K562 (cell line): ENCODE results near the gene FASN. TPM values are rescaled to one million over a fixed set of nuclear protein-coding genes. Genes with fewer than 3 reads are reported as not detected.

Experiments
- ARHGAP35 ChIP-seq: fragments of 450-650 bp; IDR thresholded peaks from 2 replicates; pipeline ENCODE4 v1.6.1; 2018; ENCODE audit not compliant: partially characterized antibody
- CBFA2T2 ChIP-seq: fragments of 450-650 bp; conservative IDR thresholded peaks from 2 replicates; pipeline ENCODE4 v1.6.1; 2017; ENCODE audit warnings: mild to moderate bottlenecking
- DDX20 ChIP-seq: fragments of 450-650 bp; IDR thresholded peaks from 2 replicates; pipeline ENCODE4 v1.6.1; 2016; ENCODE audit warnings: missing genetic modification characterization, low read depth, mild to moderate bottlenecking, missing compliant biosample characterization, moderate library complexity
- MAFF ChIP-seq: IDR thresholded peaks from 2 replicates; pipeline ENCODE4 v1.6.1; 2012; ENCODE audit warnings: low read length, improper control_type of control experiment
- MCM2 ChIP-seq: fragments of 450-650 bp; IDR thresholded peaks from 2 replicates; pipeline ENCODE4 v1.6.1; 2017; ENCODE audit warnings: low read depth, mild to moderate bottlenecking
- PCBP1 ChIP-seq: fragments of 200-400 bp; formaldehyde crosslinking; IDR thresholded peaks from 2 replicates; pipeline ENCODE4 v1.6.1; 2018; ENCODE audit warnings: mild to moderate bottlenecking, low read depth, low read length; ENCODE audit not compliant: poor library complexity, severe bottlenecking
- PHF20 ChIP-seq: fragments of 450-650 bp; IDR thresholded peaks from 2 replicates; pipeline ENCODE4 v1.6.1; 2018; ENCODE audit not compliant: partially characterized antibody
- RB1 ChIP-seq: fragments of 450-650 bp; IDR thresholded peaks from 2 replicates; pipeline ENCODE4 v1.6.1; 2017; ENCODE audit warnings: low read depth, mild to moderate bottlenecking
- SOX6 ChIP-seq: fragments of 450-650 bp; IDR thresholded peaks from 2 replicates; pipeline ENCODE4 v1.6.1; 2014; ENCODE audit warnings: mild to moderate bottlenecking
- SREBF2 ChIP-seq: sonication (generic); formaldehyde crosslinking; IDR thresholded peaks from 2 replicates; pipeline ENCODE4 v1.4.0; 2020; ENCODE audit warnings: mild to moderate bottlenecking, missing genetic modification reagents
- ZBTB17 ChIP-seq: fragments of 450-650 bp; formaldehyde crosslinking; IDR thresholded peaks from 2 replicates; pipeline ENCODE4 v1.4.0; 2020; ENCODE audit warnings: mild to moderate bottlenecking
- ZFP30 ChIP-seq: fragments of 250-450 bp; sonication (Bioruptor Pico); IDR thresholded peaks from 2 replicates; pipeline ENCODE4 v1.8.0; 2022; ENCODE audit warnings: moderate library complexity, mild to moderate bottlenecking, inconsistent platforms, borderline replicate concordance
- ZNF316 ChIP-seq: fragments of 450-650 bp; IDR thresholded peaks from 2 replicates; pipeline ENCODE4 v1.6.1; 2016
- ZNF699 ChIP-seq: fragments of 250-450 bp; sonication (Bioruptor Pico); IDR thresholded peaks from 2 replicates; pipeline ENCODE4 v1.8.0; 2021; ENCODE audit warnings: mild to moderate bottlenecking, moderate library complexity; ENCODE audit not compliant: insufficient replicate concordance
- polyA plus RNA-seq, 8 experiments: library from polyadenylated mRNA; depleted of rRNA in 4 of 8; stranded (reverse) in 5 of 8; unstranded in 3 of 8; fragments of >200 nt; fragmentation: Nextera tagmentation in 2 of 8; fragmentation: Illumina TruSeq in 1 of 8; extraction: Ambion mirVana in 2 of 8; extraction: Trizol in 1 of 8; gene quantifications; 2 replicates each; pipeline versions ENCODE4 v1.2.1 to v1.2.3, GENCODE V29; 2011 to 2014; ENCODE audit warnings: inconsistent platforms in 1 of 8, missing spikeins in 1 of 8
- total RNA-seq, 7 experiments: library from RNA; depleted of rRNA in 6 of 7; stranded (reverse); fragments of >200 nt in 6 of 7; fragmentation: Illumina TruSeq in 2 of 7; extraction: Trizol in 2 of 7; gene quantifications; 2 replicates each; pipeline versions ENCODE4 v1.2.1 to v1.2.3, GENCODE V29; 2011 to 2021; ENCODE audit warnings: low replicate concordance in 1 of 7
- TF ChIP-seq, protein P1 (sequence below), 2 experiments: fragments of 450-650 bp; formaldehyde crosslinking in 1 of 2; IDR thresholded peaks; 2 replicates each; pipeline versions ENCODE4 v1.4.0 to v1.6.1; 2014 to 2020; ENCODE audit warnings: mild to moderate bottlenecking in 2 of 2, borderline replicate concordance in 1 of 2, low read depth in 1 of 2
- TF ChIP-seq, protein P2 (sequence below): fragments of 450-650 bp; formaldehyde crosslinking; IDR thresholded peaks from 2 replicates; pipeline ENCODE4 v1.4.0; 2022; ENCODE audit warnings: mild to moderate bottlenecking, moderate library complexity

The FASN gene
- total and polyA plus RNA-seq, 9 of the 15 experiments (the other 6 are each of a cell fraction or from before 2014, with no cell fraction given) = 0.15 to 663 (median 49.9) TPM

DNA sequence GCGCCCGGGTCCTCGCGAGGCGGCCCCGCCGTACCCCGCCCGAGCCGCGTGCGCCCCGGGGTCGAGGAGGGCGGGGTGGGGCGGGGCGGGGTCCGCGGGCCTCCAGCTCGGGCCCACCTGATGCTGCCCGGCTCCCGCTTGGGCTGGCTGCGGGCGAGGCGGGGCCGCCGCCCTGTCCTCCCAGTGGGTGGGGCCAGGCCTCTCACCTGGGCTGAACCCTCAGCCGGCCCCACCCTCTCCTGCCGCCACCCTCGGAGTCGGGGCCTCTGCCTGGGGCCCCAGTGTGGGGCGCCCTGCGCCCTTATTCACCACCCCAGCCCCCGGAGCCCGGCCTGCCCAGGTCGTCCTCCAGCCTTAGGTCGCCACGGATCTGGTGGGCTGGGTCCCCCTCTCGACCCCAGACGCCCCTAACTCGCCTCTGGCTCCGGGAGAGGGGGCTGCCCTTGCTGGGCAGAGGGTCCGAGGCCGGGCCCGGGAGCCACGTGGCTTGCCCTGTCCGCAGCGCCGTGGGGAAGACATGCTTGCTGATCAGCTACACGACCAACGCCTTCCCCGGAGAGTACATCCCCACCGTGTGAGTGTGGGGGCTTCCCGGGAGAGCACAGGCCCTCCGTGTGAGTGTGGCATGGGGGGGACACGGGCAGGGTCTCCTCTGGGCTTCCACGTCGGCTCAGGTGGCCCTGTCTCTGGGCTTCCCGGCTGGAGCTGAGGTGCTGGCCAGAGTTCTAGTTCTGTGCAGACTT is 66.0 kb downstream of the FASN start (continued):
- TF ChIP-seq, protein P1, sequence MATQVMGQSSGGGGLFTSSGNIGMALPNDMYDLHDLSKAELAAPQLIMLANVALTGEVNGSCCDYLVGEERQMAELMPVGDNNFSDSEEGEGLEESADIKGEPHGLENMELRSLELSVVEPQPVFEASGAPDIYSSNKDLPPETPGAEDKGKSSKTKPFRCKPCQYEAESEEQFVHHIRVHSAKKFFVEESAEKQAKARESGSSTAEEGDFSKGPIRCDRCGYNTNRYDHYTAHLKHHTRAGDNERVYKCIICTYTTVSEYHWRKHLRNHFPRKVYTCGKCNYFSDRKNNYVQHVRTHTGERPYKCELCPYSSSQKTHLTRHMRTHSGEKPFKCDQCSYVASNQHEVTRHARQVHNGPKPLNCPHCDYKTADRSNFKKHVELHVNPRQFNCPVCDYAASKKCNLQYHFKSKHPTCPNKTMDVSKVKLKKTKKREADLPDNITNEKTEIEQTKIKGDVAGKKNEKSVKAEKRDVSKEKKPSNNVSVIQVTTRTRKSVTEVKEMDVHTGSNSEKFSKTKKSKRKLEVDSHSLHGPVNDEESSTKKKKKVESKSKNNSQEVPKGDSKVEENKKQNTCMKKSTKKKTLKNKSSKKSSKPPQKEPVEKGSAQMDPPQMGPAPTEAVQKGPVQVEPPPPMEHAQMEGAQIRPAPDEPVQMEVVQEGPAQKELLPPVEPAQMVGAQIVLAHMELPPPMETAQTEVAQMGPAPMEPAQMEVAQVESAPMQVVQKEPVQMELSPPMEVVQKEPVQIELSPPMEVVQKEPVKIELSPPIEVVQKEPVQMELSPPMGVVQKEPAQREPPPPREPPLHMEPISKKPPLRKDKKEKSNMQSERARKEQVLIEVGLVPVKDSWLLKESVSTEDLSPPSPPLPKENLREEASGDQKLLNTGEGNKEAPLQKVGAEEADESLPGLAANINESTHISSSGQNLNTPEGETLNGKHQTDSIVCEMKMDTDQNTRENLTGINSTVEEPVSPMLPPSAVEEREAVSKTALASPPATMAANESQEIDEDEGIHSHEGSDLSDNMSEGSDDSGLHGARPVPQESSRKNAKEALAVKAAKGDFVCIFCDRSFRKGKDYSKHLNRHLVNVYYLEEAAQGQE (IDR thresholded peaks at IDR 0.05; ENCODE audit: borderline replicate concordance) = peak; percentile 36; the same call in 1 of the 2 replicates
- TF ChIP-seq, protein P1 (CRISPR knock-in tag; IDR thresholded peaks at IDR 0.05; ENCODE audit: low read depth) = no peak
- TF ChIP-seq SREBF2 (CRISPR knock-in tag) (no peak), MCM2 (no peak), DDX20 (tag) (no peak), ARHGAP35 (no peak), PHF20 (peak; percentile 53), ZFP30 (CRISPR knock-in tag) (no peak), MAFF (no peak), ZNF699 (no peak), PCBP1 (peak; percentile 53), CBFA2T2 (no peak), ZNF316 (no peak), ZBTB17 (CRISPR knock-in tag) (peak; percentile 46; the same call in 1 of the 2 replicates), RB1 (peak; percentile 63), SOX6 (no peak)
- TF ChIP-seq, protein P2, sequence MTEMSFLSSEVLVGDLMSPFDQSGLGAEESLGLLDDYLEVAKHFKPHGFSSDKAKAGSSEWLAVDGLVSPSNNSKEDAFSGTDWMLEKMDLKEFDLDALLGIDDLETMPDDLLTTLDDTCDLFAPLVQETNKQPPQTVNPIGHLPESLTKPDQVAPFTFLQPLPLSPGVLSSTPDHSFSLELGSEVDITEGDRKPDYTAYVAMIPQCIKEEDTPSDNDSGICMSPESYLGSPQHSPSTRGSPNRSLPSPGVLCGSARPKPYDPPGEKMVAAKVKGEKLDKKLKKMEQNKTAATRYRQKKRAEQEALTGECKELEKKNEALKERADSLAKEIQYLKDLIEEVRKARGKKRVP = no peak
